Spleen (tissue), 7 donors: ENCODE results near the gene ZNF618.

ENCODE experiments used
- CTCF ChIP-seq, 11 experiments: fragments of 200-600 bp in 7 of 11; fragments of 450-650 bp in 4 of 11; sonication (generic) in 4 of 11; IDR thresholded peaks in 8 of 11; conservative IDR thresholded peaks in 3 of 11; 1 replicate in 7 of 11; 2 replicates in 4 of 11; pipeline versions ENCODE4 v1.4.0 to v1.8.0; 2016 to 2021; ENCODE audit warnings: antibody characterized with exemption in 11 of 11, inconsistent platforms in 4 of 11, mild to moderate bottlenecking in 1 of 11
- POLR2A ChIP-seq, 3 donors: fragments of 450-650 bp; IDR thresholded peaks; one replicate each; pipeline ENCODE4 v1.5.1; 2017; ENCODE audit warnings: antibody characterized with exemption in 3 of 3, mild to moderate bottlenecking in 1 of 3
- donor health status: DM: no; HTN: no; CAD: no; lungs with moderate emphysema.
- donor health status: DM: no; HTN: no; CAD: no.
- donor health status: DM: no; HTN: no; CAD: no.

DNA sequence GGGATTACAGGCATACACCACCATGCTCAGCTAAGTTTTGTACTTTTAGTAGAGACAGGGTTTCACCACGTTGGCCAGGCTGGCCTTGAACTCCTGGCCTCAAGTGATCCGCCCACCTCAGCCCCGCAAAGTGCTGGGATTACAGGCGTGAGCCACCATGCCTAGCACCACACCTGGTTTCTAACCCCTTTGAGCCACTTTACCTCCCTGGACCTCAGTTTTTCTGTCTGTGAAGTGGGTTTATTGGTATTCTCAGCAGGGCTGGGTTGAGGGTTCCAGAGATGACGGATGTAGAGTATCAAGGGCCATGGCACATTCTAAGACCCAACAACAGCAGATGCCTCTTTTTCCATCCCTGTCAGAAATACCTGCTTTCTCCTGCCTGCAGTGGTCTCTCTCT is 163.4 kb downstream of the ZNF618 start:
- TF ChIP-seq POLR2A (IDR thresholded peaks at IDR 0.05) (no peak), CTCF (IDR thresholded peaks at IDR 0.05 in 8 of 11, conservative IDR thresholded peaks at IDR 0.05 in 3 of 11) (no peak)
